GM19193 (cell line): ENCODE data around the gene DYNLT2B.

Experiments used
- POLR2A ChIP-seq: IDR thresholded peaks from 4 replicates; pipeline ENCODE4 v1.6.1; 2011; ENCODE audit not compliant: insufficient read depth, insufficient read length; ENCODE audit errors: extremely low read depth

Gene DYNLT2B

DNA sequence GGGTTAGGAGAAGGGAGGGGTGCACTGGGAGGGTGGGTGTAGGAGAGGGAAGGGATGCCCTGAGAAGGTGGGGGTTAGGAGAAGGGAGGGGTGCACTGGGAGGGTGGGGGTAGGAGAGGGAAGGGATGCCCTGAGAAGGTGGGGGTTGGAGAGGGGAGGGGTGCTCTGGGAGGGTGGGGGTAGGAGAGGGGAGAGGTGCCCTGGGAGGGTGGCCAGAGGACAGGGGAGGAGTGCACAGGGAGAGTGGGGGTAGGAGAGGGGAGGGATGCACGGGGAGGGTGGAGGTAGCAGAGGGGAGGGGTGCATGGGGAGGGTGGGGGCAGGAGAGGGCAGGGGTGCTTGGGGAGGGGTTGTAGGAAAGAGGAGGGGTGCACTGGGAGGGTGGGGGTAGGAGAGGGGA is 16.9 kb upstream of the DYNLT2B start:
- no peak for TF ChIP-seq POLR2A

DNA sequence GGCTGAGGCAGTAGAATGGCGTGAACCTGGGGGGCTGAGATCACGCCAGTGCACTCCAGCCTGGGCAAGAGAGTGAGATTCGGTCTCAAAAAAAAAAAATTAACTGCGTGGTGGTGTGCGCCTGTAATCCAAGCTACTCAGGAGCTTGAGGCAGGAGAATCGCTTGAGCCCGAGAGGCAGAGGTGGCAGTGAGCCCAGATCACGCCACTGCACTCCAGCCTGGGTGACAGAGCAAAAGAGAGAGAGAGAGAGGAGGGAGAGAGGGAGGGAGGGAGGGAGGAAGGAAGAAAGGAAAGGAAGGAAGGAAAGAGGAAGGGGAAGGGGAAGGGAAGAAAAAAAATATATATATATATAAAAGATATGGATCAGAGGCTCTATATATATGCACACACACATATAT is 14.1 kb upstream of the DYNLT2B start:
- TF ChIP-seq POLR2A, result no peak

DNA sequence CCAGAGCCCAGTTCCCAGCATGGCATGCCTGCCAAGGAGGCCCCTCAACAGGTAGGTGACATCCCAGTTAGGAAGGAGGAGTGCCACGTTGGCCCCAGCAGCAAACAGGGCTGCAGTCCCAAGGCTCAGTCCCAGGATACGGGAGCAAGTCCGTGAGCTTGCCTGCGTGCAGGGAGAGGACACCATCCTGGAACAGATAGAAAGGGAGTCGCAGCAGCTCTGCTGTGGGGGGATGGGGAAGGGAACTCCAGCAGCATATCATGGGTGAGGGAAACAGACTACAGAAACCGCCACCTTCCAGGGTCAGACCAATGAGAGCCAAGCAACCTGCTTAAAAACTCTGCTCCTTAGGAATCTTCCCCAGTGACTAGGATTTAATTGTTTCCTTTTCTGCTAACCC is 9.4 kb upstream of the DYNLT2B start:
- no peak for TF ChIP-seq POLR2A

DNA sequence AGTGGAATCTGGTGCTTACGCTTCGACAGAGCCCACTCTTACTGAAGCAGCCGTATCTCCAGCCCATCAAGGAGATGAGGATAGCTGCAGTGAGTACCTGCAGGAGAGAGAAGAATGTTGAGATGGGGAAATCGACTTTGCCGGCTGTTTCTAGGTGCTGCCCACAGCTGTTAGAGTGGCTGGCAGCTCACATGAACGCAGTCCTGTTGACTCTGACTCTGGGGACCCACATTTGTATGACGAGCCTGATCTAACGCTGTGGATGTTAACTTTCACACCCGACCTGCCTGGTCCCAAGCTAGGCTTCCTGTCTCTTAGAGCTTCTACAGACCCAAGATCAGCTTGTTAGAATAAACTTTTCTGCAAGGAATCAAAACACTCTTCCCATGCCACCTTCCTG is 8.9 kb upstream of the DYNLT2B start:
- no peak for TF ChIP-seq POLR2A

DNA sequence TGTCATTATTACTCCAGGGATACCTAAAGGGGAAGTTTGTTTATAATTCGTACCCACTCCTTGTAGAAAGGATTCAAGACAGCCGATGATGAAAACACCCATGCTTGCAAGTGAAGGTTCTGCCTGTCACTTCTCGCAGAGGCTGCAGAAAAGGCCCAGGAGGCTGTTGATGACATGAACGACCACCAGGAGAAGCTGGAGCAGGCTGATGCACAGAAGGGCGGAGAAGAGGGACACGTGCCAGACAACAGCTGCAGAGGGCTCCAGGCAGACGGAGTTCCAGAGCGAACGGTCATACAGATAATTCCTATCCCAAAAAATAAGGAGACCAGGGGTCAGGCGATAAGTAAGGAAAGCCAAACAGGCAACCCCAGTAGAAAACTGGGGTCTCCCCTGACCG is 5.7 kb upstream of the DYNLT2B start:
- TF ChIP-seq POLR2A, result no peak

DNA sequence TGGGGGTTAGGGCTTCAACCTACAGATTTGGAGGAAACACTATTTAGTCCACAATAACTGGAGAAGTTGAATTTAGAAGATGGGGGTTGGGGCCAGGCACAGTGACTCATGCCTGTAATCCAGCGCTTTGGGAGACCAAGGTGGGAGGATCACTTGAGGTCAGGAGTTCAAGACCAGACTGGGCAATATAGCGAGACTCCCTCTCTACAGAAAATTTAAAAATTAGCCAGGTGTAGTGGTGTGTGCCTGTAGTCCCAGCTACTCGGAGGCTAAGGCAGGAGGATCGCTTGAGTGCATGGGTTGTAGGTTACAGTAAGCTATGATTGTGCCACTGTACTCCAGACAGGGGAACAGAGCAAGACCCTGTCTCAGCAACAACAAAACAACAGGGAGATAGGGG is 5.0 kb upstream of the DYNLT2B start:
- no peak for TF ChIP-seq POLR2A

DNA sequence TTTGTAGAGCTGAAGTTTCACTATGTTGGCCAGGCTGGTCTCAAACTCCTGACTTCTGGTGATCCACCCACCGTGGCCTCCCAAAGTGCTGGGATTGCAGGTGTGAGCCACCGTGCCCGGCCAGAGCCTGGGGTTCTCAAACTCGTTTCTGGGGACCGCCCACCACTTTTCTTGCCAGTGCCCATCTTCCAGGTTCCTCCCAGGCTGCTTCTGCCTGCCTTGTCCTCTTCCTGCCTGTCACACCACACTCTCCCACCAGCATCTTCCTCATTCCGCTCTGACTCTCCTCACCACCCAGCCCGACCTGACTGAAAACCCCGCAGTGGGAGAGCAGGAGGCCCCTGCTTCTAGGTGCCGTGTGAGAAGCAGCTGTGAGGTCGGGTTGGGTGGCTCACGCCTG is 3.1 kb upstream of the DYNLT2B start:
- no peak for TF ChIP-seq POLR2A

DNA sequence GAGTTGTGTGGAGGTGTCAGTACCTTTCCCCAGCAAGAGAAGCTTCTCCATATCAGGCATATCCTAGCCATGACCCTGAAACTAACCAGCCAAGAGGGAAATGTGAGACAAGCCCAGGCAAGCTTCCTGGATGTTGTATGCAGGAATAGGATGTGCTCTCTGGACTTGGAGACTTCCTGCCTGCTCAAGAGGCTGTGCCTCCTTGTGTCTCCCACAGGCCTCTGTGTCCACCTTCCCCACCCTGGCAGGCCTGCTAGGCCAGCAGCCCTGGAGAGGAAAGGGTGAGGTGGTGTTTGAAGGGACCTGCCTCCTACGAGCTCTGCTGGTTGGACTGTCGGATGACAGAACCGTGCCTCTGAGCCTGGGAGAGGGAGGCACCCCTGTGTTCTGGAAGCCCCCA is 2.1 kb upstream of the DYNLT2B start:
- TF ChIP-seq POLR2A, result no peak

DNA sequence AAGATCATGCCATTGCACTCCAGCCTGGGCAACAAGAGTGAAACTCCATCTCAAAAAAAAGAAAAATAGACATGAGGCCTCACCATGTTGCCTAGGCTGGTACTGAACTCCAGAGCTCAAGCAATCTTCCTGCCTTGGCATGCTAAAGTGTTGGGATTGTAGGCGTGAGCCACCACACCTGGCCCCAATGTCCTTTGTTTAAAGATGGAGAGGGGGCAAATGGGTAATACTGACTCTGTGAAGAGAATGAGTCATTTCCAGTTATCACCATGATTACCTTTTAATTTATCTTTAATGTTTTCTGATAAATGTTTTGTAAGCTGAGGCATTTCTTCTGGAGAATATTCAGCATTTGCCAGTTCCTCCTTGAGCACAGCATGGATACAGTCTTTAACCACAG is 2.2 kb downstream of the DYNLT2B start:
- no peak for TF ChIP-seq POLR2A

DNA sequence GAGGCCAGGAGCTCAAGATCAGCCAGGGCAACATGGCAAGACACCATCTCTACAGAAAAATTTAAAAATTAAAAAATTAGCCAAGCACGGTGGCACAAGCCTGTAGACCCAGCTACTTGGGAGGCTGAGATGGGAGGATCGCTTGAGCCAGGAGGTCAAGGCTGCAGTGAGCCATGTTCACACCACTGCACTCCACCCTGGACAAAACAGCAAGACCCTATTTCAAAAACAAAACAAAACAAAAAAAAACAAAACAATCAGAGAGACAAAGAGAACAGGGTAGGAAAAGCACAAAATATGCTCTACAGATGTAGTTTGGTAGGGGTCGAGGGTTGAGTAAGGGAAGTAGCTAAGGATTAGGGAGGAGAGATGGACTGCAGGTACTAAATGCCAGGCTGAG is 3.4 kb downstream of the DYNLT2B start:
- no peak for TF ChIP-seq POLR2A

DNA sequence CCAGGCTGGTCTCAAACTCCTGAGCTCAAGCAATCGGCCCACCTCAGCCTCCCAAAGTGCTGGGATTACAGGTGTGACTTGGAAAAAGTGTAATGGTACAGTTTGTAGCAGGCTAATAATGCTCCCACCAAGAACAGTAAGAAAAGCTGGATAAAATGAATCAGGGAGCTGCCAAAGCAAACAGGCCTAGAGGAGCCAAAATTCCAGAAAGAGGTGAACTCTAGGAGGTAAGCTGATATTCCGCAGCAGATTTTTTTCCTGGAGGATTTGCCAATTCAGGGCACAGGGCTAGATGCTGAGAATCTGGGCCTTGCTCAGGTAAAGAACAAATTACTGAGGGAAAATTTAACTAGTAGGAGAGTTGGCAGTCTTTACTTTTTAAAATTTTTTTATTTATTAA is 19.5 kb downstream of the DYNLT2B start:
- TF ChIP-seq POLR2A, result no peak

DNA sequence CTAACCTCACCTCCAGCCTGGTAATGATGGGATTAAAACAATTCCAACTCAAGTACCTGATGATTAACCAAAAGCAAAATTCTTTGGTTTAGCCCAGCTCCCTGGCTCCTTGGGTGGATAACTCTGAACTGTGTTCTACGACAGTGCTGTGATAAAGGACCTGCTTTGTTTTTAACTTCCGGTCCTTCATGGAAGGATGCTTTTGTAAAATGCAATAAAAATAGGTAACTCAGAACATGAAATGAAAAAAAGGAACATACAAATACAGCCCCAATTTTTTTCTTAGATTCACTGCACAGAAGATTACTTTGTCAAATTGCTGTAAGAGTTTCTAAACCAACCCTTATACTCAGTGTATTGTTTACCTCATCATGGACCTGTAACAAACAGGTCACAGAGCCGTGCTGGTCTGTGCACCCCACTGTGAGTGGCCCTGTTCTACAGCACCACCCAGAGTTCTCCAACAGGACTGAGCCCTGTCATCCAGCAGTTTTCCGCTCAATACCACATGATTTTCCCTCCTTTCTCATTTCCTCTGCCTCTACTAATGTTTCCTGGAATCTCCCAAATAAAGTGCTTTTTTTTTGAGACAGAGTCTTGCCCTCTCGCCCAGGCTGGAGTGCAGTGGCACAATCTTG is 25.6 kb downstream of the DYNLT2B start:
- no peak for TF ChIP-seq POLR2A

DNA sequence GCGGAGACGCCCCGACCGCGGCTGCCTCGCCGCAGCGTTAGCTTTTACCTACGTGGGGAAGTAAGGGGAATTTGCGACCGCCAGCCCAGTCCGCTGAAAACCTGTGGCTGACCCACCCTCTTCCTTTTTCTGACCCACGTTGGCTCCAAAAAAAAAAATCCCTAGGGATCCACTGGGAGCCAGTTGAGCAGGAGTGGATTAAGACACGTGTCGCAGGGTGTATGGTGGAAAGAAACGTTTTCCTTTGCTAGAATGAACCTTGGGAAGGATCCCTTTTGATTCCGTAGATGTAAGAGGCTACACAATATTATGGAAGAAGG is 29.9 kb downstream of the DYNLT2B start:
- no peak for TF ChIP-seq POLR2A

DNA sequence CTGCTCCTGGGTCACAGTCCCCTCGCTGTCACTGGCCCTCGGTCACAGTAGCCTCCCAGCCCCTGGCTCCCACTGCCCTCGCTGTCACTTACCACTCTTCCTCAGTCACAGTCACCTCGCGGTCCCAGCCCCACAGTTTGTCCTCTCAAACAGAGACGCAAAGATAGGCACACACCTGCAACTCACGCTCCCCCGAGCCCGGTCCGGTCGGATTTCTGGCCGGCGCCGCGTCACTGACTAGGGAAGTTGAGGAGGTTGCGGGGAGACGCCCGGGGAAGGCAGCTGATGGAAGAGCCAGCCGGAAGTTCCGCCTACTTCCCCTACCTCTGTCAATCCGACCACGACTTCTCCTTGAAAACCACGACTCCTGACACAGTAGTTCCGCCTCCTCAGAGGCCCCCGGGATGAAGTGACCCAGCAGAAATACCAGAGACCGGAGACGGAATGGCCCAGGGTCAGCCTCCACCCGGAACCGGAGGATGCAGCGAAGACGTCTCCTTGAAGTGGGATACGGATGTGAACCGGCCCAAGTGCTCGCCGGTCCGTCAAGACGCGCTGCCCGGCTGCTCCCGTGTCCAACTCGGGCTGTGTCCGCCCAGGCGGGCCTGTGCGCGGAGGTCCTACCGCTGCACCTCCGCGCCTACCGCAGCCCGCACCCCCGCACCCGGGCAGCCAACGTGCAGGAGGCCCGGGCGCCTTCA is 30.4 kb downstream of the DYNLT2B start, which contains the start of gene PCYT1A:
TSS of gene PCYT1A (minus strand) at position 287 of the 701 bp plus-strand sequence. CDS start 17,195 bp downstream, outside the sequence.
- TF ChIP-seq POLR2A, result peak; percentile 87

DNA sequence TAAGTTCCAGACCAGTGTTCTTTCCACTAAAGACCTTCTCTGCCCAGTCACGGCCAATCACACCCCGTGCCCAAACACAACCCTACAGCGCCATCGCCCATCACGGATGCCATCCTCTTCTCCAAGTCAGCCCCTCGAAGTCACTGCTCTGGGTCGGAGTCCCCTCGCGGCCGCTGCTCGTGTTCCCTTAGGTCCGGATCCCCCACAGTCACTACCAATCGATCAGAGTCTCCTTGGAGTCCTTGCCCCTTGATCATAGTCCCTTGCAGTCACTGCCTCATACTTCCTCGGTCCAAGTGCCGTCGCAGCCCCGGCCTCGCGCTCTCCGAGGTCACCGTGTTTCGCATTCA is 31.0 kb downstream of the DYNLT2B start:
- TF ChIP-seq POLR2A, result no peak

DNA sequence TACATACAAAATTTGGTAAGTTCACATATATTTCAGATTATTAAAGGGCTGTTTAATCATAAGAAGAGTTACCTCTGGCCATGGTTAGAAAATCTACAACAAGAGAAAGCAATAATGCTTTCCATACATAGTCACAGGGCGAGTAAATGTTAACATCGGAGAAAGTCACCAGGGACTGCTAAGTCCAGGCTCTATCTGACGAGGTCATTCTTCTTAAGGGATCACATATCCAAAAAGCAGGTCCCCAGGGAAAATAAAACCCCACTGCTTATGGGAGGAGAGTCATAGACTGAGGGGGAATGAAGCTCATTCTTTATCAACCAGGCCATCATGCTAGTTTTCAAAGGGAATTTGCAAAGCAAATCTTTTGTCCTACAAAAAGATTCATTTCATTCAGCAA is 33.6 kb downstream of the DYNLT2B start:
- no peak for TF ChIP-seq POLR2A

DNA sequence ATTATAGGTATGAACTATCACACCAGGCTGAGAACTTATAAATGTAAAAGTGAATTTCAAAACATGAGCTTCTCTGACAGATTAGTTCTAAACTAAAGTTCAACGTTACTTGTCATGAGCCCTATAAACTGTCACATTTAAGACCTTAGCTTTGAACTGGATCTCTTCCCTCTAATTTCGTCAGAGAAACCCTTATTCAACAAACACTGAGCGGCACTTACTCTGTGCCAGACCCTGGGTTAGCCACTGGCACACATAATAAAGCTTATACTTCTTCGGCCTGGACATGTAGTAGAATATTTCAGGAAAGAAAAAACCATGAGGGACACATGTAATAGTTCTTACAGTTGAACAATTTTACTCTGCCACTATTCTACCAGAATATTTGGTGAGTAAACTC is 36.1 kb downstream of the DYNLT2B start:
- no peak for TF ChIP-seq POLR2A

DNA sequence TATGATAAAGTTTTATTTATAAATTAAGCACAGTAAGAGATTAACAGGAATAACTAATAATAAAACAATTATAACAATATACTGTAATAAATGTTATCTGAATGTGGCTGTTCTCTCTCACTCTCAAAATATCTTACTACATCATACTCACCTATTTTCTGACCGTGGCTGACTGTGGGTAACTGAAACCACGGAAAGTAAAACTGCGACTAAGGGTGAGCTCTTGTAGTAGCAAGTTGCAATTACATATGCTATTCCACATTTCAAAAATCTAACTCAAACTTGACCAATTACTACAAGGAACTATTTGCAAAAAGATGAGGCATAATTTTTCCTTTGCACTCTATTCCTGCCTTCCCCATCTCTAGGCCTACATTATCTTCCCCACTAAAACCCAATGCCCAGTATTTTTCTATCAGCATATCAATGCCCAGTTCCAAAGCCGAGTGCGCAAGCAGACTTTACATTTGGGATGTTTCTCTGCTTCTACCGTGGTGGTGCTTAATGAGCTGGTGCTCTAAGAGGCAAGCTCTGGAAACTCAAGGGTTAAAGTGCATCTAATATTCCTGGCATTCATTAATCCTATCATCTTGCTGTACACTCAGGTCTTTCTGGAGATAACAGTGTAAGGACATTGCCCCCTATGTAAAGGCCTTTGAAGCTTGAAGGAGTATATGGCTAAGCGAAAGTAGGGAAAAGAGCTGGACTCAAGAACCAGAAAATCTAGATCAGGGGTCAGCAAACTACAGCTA is 37.2 kb downstream of the DYNLT2B start:
- no peak for TF ChIP-seq POLR2A
